HepG2 (cell line): ENCODE measurements around the gene MAP3K20. TPM values are rescaled to one million over a fixed set of nuclear protein-coding genes. Genes with fewer than 3 reads are reported as not detected.

ENCODE experiments used
- ATAC-seq: fragments of 200-7000 bp; cut with Tn5 transposase; 3 replicates; pipeline ENCODE4 v1.9.1; 2020; ENCODE audit warnings: mild to moderate bottlenecking, moderate library complexity
- BruUV-seq: library from RNA; stranded (reverse); fragments of 400-500 nt; replicated peaks from 2 replicates; lab custom pipeline; 2021; lab: Mats Ljungman, UMichigan
- CTCF ChIA-PET: fragments of 300-600 bp; formaldehyde crosslinking; extraction: SDS; loops from one replicate; lab custom pipeline; 2021; ENCODE audit warnings: low total read pairs, inconsistent platforms, low intra/inter-chr PET ratio; lab: Yijun Ruan, JAX
- POLR2A ChIA-PET: fragments of 350-600 bp; sonication (Branson Sonifier 250); formaldehyde crosslinking; loops from one replicate; lab custom pipeline; 2020; ENCODE audit warnings: antibody characterized with exemption, inconsistent platforms; lab: Yijun Ruan, JAX
- DNase-seq: peaks from one replicate; pipeline ENCODE4 v3.0.0-alpha.2; 2015; ENCODE audit warnings: low spot score
- FAIRE-seq: peaks from 3 replicates; lab custom pipeline; 2011; peaks lifted over from hg19 to GRCh38; lab: Jason Lieb, UNC
- H2AFZ ChIP-seq: one replicate; pipeline ENCODE4 v1.6.1; 2011; ENCODE audit warnings: low read length, inconsistent platforms
- H3K27ac ChIP-seq: fragments of 300-600 bp; 3 replicates; pipeline ENCODE4 v1.8.0; 2011; ENCODE audit warnings: mixed run types, mild to moderate bottlenecking, mixed read lengths, low read length, inconsistent platforms; ENCODE audit not compliant: insufficient read depth; ENCODE audit errors: extremely low read length
- H3K27me3 ChIP-seq, 2 experiments: fragments of 200-600 bp in 1 of 2; 2 replicates in 1 of 2; 3 replicates in 1 of 2; pipeline versions ENCODE4 v1.6.0 to v1.8.0; 2011; ENCODE audit warnings: low read length in 2 of 2, mild to moderate bottlenecking in 2 of 2, moderate library complexity in 2 of 2, inconsistent platforms in 1 of 2; ENCODE audit not compliant: insufficient read depth in 2 of 2, control insufficient read depth in 1 of 2
- H3K36me3 ChIP-seq, 2 experiments: fragments of 200-600 bp in 1 of 2; replicated peaks in 1 of 2; 2 replicates in 1 of 2; 3 replicates in 1 of 2; pipeline versions ENCODE4 v1.5.1 to v1.8.0; 2011; ENCODE audit warnings: low read length in 2 of 2, inconsistent platforms in 1 of 2; ENCODE audit not compliant: insufficient read depth in 2 of 2, control insufficient read depth in 1 of 2
- H3K4me1 ChIP-seq: 2 replicates; pipeline ENCODE4 v1.5.1; 2012; ENCODE audit warnings: low read length, inconsistent platforms; ENCODE audit not compliant: insufficient read depth
- H3K4me2 ChIP-seq: 2 replicates; pipeline ENCODE4 v1.6.0; 2011; ENCODE audit warnings: low read depth, low read length, inconsistent platforms
- H3K4me3 ChIP-seq, 3 experiments: fragments of 200-600 bp in 1 of 3; sonication (generic), shearing (Covaris generic) in 1 of 3; replicated peaks in 1 of 3; 2 replicates each; pipeline ENCODE4 v1.5.1; 2011 to 2016; ENCODE audit warnings: low read length in 3 of 3, inconsistent platforms in 2 of 3, low read depth in 2 of 3, mild to moderate bottlenecking in 2 of 3, control low read depth in 1 of 3, mixed read lengths in 1 of 3; ENCODE audit not compliant: insufficient read depth in 1 of 3
- H3K79me2 ChIP-seq: one replicate; pipeline ENCODE4 v1.6.1; 2011; ENCODE audit warnings: low read length, inconsistent platforms; ENCODE audit not compliant: insufficient read depth
- H3K9ac ChIP-seq: 2 replicates; pipeline ENCODE4 v1.6.0; 2011; ENCODE audit warnings: mild to moderate bottlenecking, low read depth, low read length, inconsistent platforms; ENCODE audit not compliant: insufficient read depth
- H3K9me3 ChIP-seq: 2 replicates; pipeline ENCODE4 v1.5.1; 2012; ENCODE audit warnings: mild to moderate bottlenecking, low read length
- H4K20me1 ChIP-seq: 2 replicates; pipeline ENCODE4 v1.6.0; 2011; ENCODE audit warnings: inconsistent platforms, mild to moderate bottlenecking, low read length, moderate library complexity; ENCODE audit not compliant: insufficient read depth
- ARNTL ChIP-seq: sonication (generic); formaldehyde crosslinking; IDR thresholded peaks from 2 replicates; pipeline ENCODE4 v1.4.0; 2020; ENCODE audit warnings: mild to moderate bottlenecking, missing genetic modification reagents
- ATF3 ChIP-seq: sonication (generic); formaldehyde crosslinking; IDR thresholded peaks from 2 replicates; pipeline ENCODE4 v1.4.0; 2020; ENCODE audit warnings: missing genetic modification reagents
- CENPX ChIP-seq: sonication (generic); formaldehyde crosslinking; IDR thresholded peaks from 2 replicates; pipeline ENCODE4 v1.9.0; 2021; ENCODE audit warnings: mild to moderate bottlenecking, missing genetic modification reagents, moderate library complexity
- E2F1 ChIP-seq: sonication (generic); formaldehyde crosslinking; IDR thresholded peaks from 2 replicates; pipeline ENCODE4 v1.5.0; 2020; ENCODE audit warnings: missing genetic modification reagents
- EP300 ChIP-seq, 3 experiments: sonication (generic) in 1 of 3; formaldehyde crosslinking in 1 of 3; IDR thresholded peaks; 2 replicates each; pipeline versions ENCODE4 v1.5.1 to v1.6.1; 2011 to 2020; ENCODE audit warnings: low read depth in 2 of 3, low read length in 2 of 3, borderline replicate concordance in 1 of 3, improper control_type of control experiment in 1 of 3, mild to moderate bottlenecking in 1 of 3, missing genetic modification reagents in 1 of 3, moderate library complexity in 1 of 3
- FOSL2 ChIP-seq: sonication (generic); formaldehyde crosslinking; IDR thresholded peaks from 2 replicates; pipeline ENCODE4 v1.4.0; 2020; ENCODE audit warnings: missing genetic modification reagents
- POGK ChIP-seq: sonication (generic); formaldehyde crosslinking; conservative IDR thresholded peaks from 2 replicates; pipeline ENCODE4 v1.8.0; 2022; ENCODE audit warnings: mild to moderate bottlenecking, moderate library complexity, missing genetic modification reagents
- RORA ChIP-seq: sonication (generic); formaldehyde crosslinking; IDR thresholded peaks from 2 replicates; pipeline ENCODE4 v1.5.0; 2020; ENCODE audit warnings: mild to moderate bottlenecking, missing genetic modification reagents, moderate library complexity
- SNAPC2 ChIP-seq: sonication (generic); formaldehyde crosslinking; IDR thresholded peaks from 2 replicates; pipeline ENCODE4 v1.8.1; 2022; ENCODE audit warnings: mild to moderate bottlenecking, missing genetic modification reagents
- ZNF10 ChIP-seq: sonication (generic); formaldehyde crosslinking; IDR thresholded peaks from 2 replicates; pipeline ENCODE4 v1.4.0; 2020; ENCODE audit warnings: mild to moderate bottlenecking, low read depth, missing genetic modification reagents, borderline replicate concordance
- ZNF263 ChIP-seq: sonication (generic); formaldehyde crosslinking; IDR thresholded peaks from 2 replicates; pipeline ENCODE4 v1.4.0; 2020; ENCODE audit warnings: missing genetic modification reagents
- ZNF607 ChIP-seq: sonication (generic); formaldehyde crosslinking; IDR thresholded peaks from 2 replicates; pipeline ENCODE4 v1.5.1; 2020; ENCODE audit warnings: missing genetic modification reagents, mild to moderate bottlenecking, borderline replicate concordance
- ZNF737 ChIP-seq: sonication (generic); formaldehyde crosslinking; IDR thresholded peaks from 2 replicates; pipeline ENCODE4 v1.5.0; 2020; ENCODE audit warnings: missing genetic modification reagents, mild to moderate bottlenecking, borderline replicate concordance
- ZSCAN29 ChIP-seq: sonication (generic); formaldehyde crosslinking; conservative IDR thresholded peaks from 2 replicates; pipeline ENCODE4 v1.4.0; 2020; ENCODE audit warnings: mild to moderate bottlenecking, missing genetic modification reagents
- WGBS: methylation state at CpG from one replicate; pipeline ENCODE4 v1.1.6; 2017; ENCODE audit warnings: low lambda C conversion rate; 5-methylcytosine and 5-hydroxymethylcytosine counted together
- in situ Hi-C: cut with HindIII; loops from 2 replicates; pipeline ENCODE4 v1.10.0; 2017; ENCODE audit warnings: low pct_unique_long_range_greater_than_20kb; ENCODE audit not compliant: extremely low pct_ligation_motif_present
- intact Hi-C: fragments of 100-400 bp; cut with micrococcal nuclease; formaldehyde crosslinking; loops from one replicate; pipeline ENCODE4 v1.10.0; 2022; ENCODE audit not compliant: unreplicated experiment
- polyA plus RNA-seq, 8 experiments: library from polyadenylated mRNA; depleted of rRNA in 3 of 8; stranded (reverse) in 7 of 8; unstranded in 1 of 8; fragments of >200 nt; fragmentation: Illumina TruSeq in 4 of 8; extraction: Trizol in 4 of 8; gene quantifications; 2 replicates each; pipeline versions ENCODE4 v1.2.1 to v1.2.3, GENCODE V29; 2011 to 2016; ENCODE audit warnings: low read depth in 4 of 8, missing spikeins in 1 of 8, mixed read lengths in 1 of 8; ENCODE audit not compliant: insufficient read depth in 1 of 8
- total RNA-seq, 5 experiments: library from RNA; depleted of rRNA; stranded (reverse); fragments of >200 nt; fragmentation: Illumina TruSeq; extraction: Trizol; gene quantifications; 2 replicates each; pipeline ENCODE4 v1.2.3, GENCODE V29; 2016; ENCODE audit warnings: low read depth in 1 of 5
- TF ChIP-seq, protein P1 (sequence below): sonication (generic); formaldehyde crosslinking; IDR thresholded peaks from 2 replicates; pipeline ENCODE4 v1.9.0; 2022; ENCODE audit warnings: missing genetic modification reagents, mild to moderate bottlenecking, borderline replicate concordance

Gene MAP3K20
- total and polyA plus RNA-seq, 2 of the 13 experiments (the other 11 are each of a cell fraction or from before 2014, with no cell fraction given), result 5.2 to 13.5 TPM

GRCh38 chr2:173157676-173158293 is 82.1 kb downstream of the MAP3K20 start:
- H3K4me3 ChIP-seq, result no peak overlapping the region
- FAIRE-seq, result no peak

GRCh38 chr2:173159791-173160463 is 84.3 kb downstream of the MAP3K20 start:
- H3K27ac ChIP-seq, result no peak overlapping the region
- intact Hi-C loops, result no loop called here
- no peaks in the 10 kb centered on the region for H3K27me3 ChIP-seq
- ATAC-seq (no peak; the same call in 2 of the 3 replicates), FAIRE-seq (no peak), DNase-seq (peak; percentile 25)
- H3K9me3 ChIP-seq, result no peaks in the 10 kb centered on the region
- ChIA-PET POLR2A (no interaction called here), CTCF (no interaction called here)
- 21% methylated on average over 1 of the region's 1 CpG for WGBS
- no peak overlapping the region for H3K4me2 ChIP-seq
- H3K36me3 ChIP-seq, result no peaks in the 10 kb centered on the region
- in situ Hi-C loops, result no loop called here
- H3K9ac ChIP-seq, result no peak overlapping the region
- no TSS peak for BruUV-seq
- H3K79me2 ChIP-seq, result no peaks in the 10 kb centered on the region
- no peaks in the 10 kb centered on the region for H4K20me1 ChIP-seq
- H3K4me1 ChIP-seq, result peaks cover 13% of the 10 kb centered on the region
- no peak overlapping the region for H3K4me3 ChIP-seq
- H2AFZ ChIP-seq, result no peak overlapping the region
- TF ChIP-seq RORA (CRISPR knock-in tag) (no peak), E2F1 (CRISPR knock-in tag) (no peak), POGK (no peak), FOSL2 (CRISPR knock-in tag) (peak; percentile 79), EP300 (IDR thresholded peaks at IDR 0.05; ENCODE audit: low read depth in 2 of 2, low read length in 2 of 2) (no peak), EP300 (CRISPR knock-in tag; IDR thresholded peaks at IDR 0.05; ENCODE audit: borderline replicate concordance) (no peak)
- TF ChIP-seq, protein P1, sequence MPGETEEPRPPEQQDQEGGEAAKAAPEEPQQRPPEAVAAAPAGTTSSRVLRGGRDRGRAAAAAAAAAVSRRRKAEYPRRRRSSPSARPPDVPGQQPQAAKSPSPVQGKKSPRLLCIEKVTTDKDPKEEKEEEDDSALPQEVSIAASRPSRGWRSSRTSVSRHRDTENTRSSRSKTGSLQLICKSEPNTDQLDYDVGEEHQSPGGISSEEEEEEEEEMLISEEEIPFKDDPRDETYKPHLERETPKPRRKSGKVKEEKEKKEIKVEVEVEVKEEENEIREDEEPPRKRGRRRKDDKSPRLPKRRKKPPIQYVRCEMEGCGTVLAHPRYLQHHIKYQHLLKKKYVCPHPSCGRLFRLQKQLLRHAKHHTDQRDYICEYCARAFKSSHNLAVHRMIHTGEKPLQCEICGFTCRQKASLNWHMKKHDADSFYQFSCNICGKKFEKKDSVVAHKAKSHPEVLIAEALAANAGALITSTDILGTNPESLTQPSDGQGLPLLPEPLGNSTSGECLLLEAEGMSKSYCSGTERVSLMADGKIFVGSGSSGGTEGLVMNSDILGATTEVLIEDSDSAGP (CRISPR knock-in tag), result no peak

More at GRCh38 chr2:173157676-173158293, 82.1 kb downstream of the MAP3K20 start:
- Histone ChIP-seq H3K27ac (no peak overlapping the region), H3K4me2 (no peak overlapping the region), H3K4me1 (peaks cover 13% of the 10 kb centered on the region), H3K9ac (no peak overlapping the region), H4K20me1 (no peaks in the 10 kb centered on the region), H3K27me3 (no peaks in the 10 kb centered on the region), H2AFZ (no peak overlapping the region), H3K9me3 (no peaks in the 10 kb centered on the region), H3K36me3 (no peaks in the 10 kb centered on the region), H3K79me2 (no peaks in the 10 kb centered on the region)
- POLR2A ChIA-PET, result no interaction called here
- BruUV-seq, result no TSS peak
- intact Hi-C loops (no loop called here), in situ Hi-C loops (no loop called here)
- ATAC-seq (no peak), DNase-seq (no peak)
- no peak for TF ChIP-seq ZNF10 (CRISPR knock-in tag)
- no peak for TF ChIP-seq ZNF737 (CRISPR knock-in tag)
- no peak for TF ChIP-seq ARNTL (CRISPR knock-in tag)
- TF ChIP-seq CENPX (CRISPR knock-in tag), result no peak
- no peak for TF ChIP-seq ZNF607
- TF ChIP-seq ZSCAN29 (CRISPR knock-in tag), result no peak
- no peak for TF ChIP-seq ATF3 (CRISPR knock-in tag)
- TF ChIP-seq SNAPC2 (CRISPR knock-in tag), result no peak
- no peak for TF ChIP-seq ZNF263 (CRISPR knock-in tag)
- 93% methylated on average over 3 of the region's 3 CpGs for WGBS
- CTCF ChIA-PET, result no interaction called here
